Measurements from ENCODE around the gene FGD2. TPM values are rescaled to one million over a fixed set of nuclear protein-coding genes. Genes with fewer than 3 reads are reported as not detected.

FGD2 gene
- total and polyA plus RNA-seq, 2 of the 8 experiments (the other 6 are each of a cell fraction or from before 2014, with no cell fraction given) = 0.12 to 0.32 TPM

- Histone ChIP-seq H2BK5ac (ENCODE audit: low read depth, low read length) (no peak overlapping the region), H3K4me3 (ENCODE audit: extremely low read depth in 1 of 4, insufficient read depth in 2 of 4, low read depth in 3 of 4, low read length in 4 of 4) (no peak overlapping the region), H3K9ac (replicated peaks in 1 of 4; ENCODE audit: extremely low read depth in 1 of 4, low read depth in 3 of 4, low read length in 3 of 4) (no peak overlapping the region), H4K20me1 (replicated peaks in 1 of 2; ENCODE audit: control insufficient read depth in 1 of 2, insufficient read depth in 2 of 2, low read length in 2 of 2) (peaks cover 0 to 3% of the 10 kb centered on the region in 2 experiments), H3K14ac (ENCODE audit: insufficient read length) (no peak overlapping the region), H2AFZ (ENCODE audit: low read length) (peak overlapping the region; percentile 91; the same call in 1 of the 2 replicates), H4K91ac (replicated peaks; ENCODE audit: insufficient read length, low read length) (no peak overlapping the region), H3K4me1 (replicated peaks in 1 of 4; ENCODE audit: control insufficient read depth in 3 of 4, insufficient read depth in 4 of 4, low read length in 3 of 4) (peaks cover 0 to 5% (median 2%) of the 10 kb centered on the region in 4 experiments; a peak in 4 of 7 replicates), H3K79me2 (ENCODE audit: control insufficient read depth in 1 of 2, insufficient read depth in 2 of 2, low read length in 2 of 2) (no peaks in the 10 kb centered on the region), H3K18ac (ENCODE audit: extremely low read depth, low read length) (no peak overlapping the region), H3K23ac (ENCODE audit: insufficient read length) (no peak overlapping the region), H2BK20ac (ENCODE audit: low read length) (0 out of 2 replicates have a peak overlapping the region, but pooled peaks have one; percentile 48), H3K9me3 (ENCODE audit: insufficient read depth in 2 of 2, low read depth in 1 of 2, low read length in 1 of 2) (no peaks in the 10 kb centered on the region), H3K27ac (ENCODE audit: low read depth, low read length) (no peak overlapping the region), H4K8ac (ENCODE audit: extremely low read depth, insufficient read depth, low read length) (no peak overlapping the region), H3K79me1 (ENCODE audit: low read depth, low read length) (no peaks in the 10 kb centered on the region), H3K56ac (replicated peaks; ENCODE audit: insufficient read length, low read depth, low read length) (no peak overlapping the region), H3K27me3 (replicated peaks in 1 of 4; ENCODE audit: control insufficient read depth in 3 of 4, extremely low read depth in 1 of 4, insufficient read depth in 3 of 4, low read length in 3 of 4) (no peaks in the 10 kb centered on the region), H4K5ac (ENCODE audit: insufficient read length, low read depth, low read length) (no peak overlapping the region), H2BK12ac (ENCODE audit: low read depth, low read length) (0 out of 2 replicates have a peak overlapping the region, but pooled peaks have one; percentile 23), H2BK15ac (ENCODE audit: low read length) (no peak overlapping the region), H3K36me3 (ENCODE audit: control insufficient read depth in 2 of 4, insufficient read depth in 4 of 4, low read length in 3 of 4) (no peaks in the 10 kb centered on the region), H3K4me2 (ENCODE audit: insufficient read depth in 1 of 2, low read depth in 2 of 2, low read length in 2 of 2) (no peak overlapping the region), H2AK5ac (ENCODE audit: low read depth, low read length) (no peak overlapping the region), H3K23me2 (ENCODE audit: low read depth, low read length) (no peaks in the 10 kb centered on the region), H3K4ac (replicated peaks; ENCODE audit: insufficient read length, low read depth, low read length) (no peak overlapping the region), H2BK120ac (replicated peaks; ENCODE audit: low read depth, low read length) (no peak overlapping the region)
- DNase-seq (ENCODE audit: low read depth in 1 of 2, low spot score in 2 of 2) = no peak
- WGBS, 2 experiments (ENCODE audit: extremely low coverage in 1 of 2, insufficient coverage in 1 of 2, insufficient read length in 1 of 2, insufficient replicate concordance in 2 of 2, low coverage in 1 of 2, low lambda C conversion rate in 2 of 2, missing lambda C conversion rate in 1 of 2) = 82% methylated on average over 15 of the region's 15 CpGs; no CpG with 5 or more reads in 1 of the 2 experiments
- no peak for FAIRE-seq
- ChIA-PET CTCF (ENCODE audit: partially characterized antibody) (interaction anchor here (0.6 to 28.1 kb wide), 12 partner anchors 9 to 289 kb away, joined by 3 to 866 read pairs (median 4); partner anchors contain the start of genes C6orf89 and PIM1), POLR2A (ENCODE audit: partially characterized antibody) (interaction anchor here (1.3 kb wide), 1 partner anchor 145 kb away, joined by 3 read pairs; the partner anchor contains the start of gene PIM1)
- TF ChIP-seq ZNF274 (IDR thresholded peaks at IDR 0.05; ENCODE audit: borderline replicate concordance, extremely low read depth, low read length) = no peak
- TF ChIP-seq HDAC6 (IDR thresholded peaks at IDR 0.05; ENCODE audit: low read depth, low read length) = no peak
- no peak for TF ChIP-seq TEAD4 (IDR thresholded peaks at IDR 0.05; ENCODE audit: low read depth, low read length)
- no peak for TF ChIP-seq CREB1 (IDR thresholded peaks at IDR 0.05)
- TF ChIP-seq, protein P1, sequence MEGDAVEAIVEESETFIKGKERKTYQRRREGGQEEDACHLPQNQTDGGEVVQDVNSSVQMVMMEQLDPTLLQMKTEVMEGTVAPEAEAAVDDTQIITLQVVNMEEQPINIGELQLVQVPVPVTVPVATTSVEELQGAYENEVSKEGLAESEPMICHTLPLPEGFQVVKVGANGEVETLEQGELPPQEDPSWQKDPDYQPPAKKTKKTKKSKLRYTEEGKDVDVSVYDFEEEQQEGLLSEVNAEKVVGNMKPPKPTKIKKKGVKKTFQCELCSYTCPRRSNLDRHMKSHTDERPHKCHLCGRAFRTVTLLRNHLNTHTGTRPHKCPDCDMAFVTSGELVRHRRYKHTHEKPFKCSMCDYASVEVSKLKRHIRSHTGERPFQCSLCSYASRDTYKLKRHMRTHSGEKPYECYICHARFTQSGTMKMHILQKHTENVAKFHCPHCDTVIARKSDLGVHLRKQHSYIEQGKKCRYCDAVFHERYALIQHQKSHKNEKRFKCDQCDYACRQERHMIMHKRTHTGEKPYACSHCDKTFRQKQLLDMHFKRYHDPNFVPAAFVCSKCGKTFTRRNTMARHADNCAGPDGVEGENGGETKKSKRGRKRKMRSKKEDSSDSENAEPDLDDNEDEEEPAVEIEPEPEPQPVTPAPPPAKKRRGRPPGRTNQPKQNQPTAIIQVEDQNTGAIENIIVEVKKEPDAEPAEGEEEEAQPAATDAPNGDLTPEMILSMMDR (IDR thresholded peaks at IDR 0.05; ENCODE audit: control extremely low read depth in 1 of 3, insufficient read depth in 1 of 3, low read depth in 1 of 3, low read length in 3 of 3) = no peak
- TF ChIP-seq GTF2F1 (IDR thresholded peaks at IDR 0.05; ENCODE audit: borderline replicate concordance, low read depth, low read length) = no peak
- TF ChIP-seq EZH2 (IDR thresholded peaks at IDR 0.05; ENCODE audit: low read depth, low read length, severe bottlenecking) = no peak
- TF ChIP-seq BCL11A (IDR thresholded peaks at IDR 0.05; ENCODE audit: low read depth in 2 of 2, low read length in 2 of 2) = no peak
- no peak for TF ChIP-seq SP4 (IDR thresholded peaks at IDR 0.05; ENCODE audit: low read length)
- no peak for TF ChIP-seq RFX5 (IDR thresholded peaks at IDR 0.05; ENCODE audit: borderline replicate concordance, low read depth, low read length)
These were observed 19.3 kb downstream of the FGD2 start for GRCh38 chr6:37024656-37025337.

All from H1 (cell line).